GM12864 (cell line): ENCODE results near the gene IFT43.
A peak's percentile ranks its signal among the peaks of the same experiment; 100 is the strongest.

Experiments
- DNase-seq: peaks from one replicate; pipeline ENCODE4 v3.0.0-alpha.2; 2011; ENCODE audit warnings: low read depth
- H3K4me3 ChIP-seq: 2 replicates; pipeline ENCODE4 v1.5.1; 2011; ENCODE audit warnings: mild to moderate bottlenecking, low read depth, low read length, control low read depth
- TF ChIP-seq, protein P1 (sequence below): IDR thresholded peaks from 2 replicates; pipeline ENCODE4 v1.5.1; 2011; ENCODE audit warnings: low read depth, mild to moderate bottlenecking, moderate library complexity, low read length, control low read depth, inconsistent platforms; ENCODE audit errors: missing control alignments

Gene IFT43

GRCh38 chr14:75986439-75986765 lies 839 bp downstream of the IFT43 start:
- DNase-seq, result no peak
- TF ChIP-seq, protein P1, sequence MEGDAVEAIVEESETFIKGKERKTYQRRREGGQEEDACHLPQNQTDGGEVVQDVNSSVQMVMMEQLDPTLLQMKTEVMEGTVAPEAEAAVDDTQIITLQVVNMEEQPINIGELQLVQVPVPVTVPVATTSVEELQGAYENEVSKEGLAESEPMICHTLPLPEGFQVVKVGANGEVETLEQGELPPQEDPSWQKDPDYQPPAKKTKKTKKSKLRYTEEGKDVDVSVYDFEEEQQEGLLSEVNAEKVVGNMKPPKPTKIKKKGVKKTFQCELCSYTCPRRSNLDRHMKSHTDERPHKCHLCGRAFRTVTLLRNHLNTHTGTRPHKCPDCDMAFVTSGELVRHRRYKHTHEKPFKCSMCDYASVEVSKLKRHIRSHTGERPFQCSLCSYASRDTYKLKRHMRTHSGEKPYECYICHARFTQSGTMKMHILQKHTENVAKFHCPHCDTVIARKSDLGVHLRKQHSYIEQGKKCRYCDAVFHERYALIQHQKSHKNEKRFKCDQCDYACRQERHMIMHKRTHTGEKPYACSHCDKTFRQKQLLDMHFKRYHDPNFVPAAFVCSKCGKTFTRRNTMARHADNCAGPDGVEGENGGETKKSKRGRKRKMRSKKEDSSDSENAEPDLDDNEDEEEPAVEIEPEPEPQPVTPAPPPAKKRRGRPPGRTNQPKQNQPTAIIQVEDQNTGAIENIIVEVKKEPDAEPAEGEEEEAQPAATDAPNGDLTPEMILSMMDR, result no peak
- H3K4me3 ChIP-seq, result peak overlapping the region; percentile 69

DNA sequence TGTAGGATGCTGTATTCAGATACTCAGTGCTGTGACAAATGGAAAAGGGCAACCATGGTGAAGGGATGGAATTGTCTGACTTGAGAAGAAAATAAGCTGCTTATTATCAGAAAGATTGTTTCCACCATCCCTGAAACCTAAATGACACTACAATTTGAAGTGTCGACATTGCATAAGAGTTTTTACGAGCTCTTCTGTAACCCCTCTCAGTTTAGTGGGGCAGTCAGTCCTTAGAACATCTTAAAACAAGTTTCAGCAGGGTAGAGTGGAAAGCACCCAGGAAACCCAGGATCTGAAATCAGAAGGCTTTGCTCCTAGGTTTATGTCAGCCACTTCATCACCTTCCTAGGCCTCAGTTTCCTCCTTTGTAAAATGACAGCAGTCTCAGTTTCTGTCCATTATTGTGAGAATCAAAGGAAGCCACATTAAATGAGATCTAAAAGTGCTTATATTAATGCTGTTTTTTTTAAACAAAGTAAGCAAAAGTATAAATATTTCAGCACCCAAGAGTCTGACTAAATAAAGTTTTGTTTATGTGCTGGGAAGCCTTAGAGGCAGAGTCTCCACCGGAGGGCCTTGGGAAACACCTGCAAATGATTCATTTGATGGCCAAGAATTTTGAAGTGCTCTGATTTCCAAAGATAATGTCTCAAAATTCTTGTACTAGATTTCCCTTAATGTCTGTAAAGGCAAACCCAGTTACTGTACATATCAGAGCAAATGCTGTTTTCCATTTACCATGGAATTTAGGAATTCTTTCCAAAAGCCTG lies 1.8 kb downstream of the IFT43 start:
- TF ChIP-seq, protein P1, result no peak
- no peak for DNase-seq
- H3K4me3 ChIP-seq, result no peak overlapping the region

DNA sequence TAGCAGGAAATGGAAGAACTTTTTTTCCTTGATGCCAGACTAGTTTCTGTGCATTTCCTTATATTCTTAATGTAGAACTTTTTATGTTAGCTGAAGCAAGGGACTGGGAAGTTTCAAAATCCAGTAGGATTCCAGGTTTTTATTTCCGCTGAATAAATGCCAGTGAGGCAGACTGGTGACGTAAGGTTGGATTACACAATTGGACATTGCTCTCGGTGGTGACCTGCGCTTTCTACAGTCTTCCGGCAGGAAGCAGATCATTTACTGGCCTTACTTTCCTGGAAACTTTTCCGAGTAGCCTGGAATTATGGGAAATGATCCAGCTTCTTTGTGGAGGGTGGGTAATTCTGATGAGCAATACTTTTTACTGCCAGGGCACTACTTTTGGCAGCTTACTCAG lies 3.6 kb downstream of the IFT43 start:
- no peak for DNase-seq
- TF ChIP-seq, protein P1, result no peak
- H3K4me3 ChIP-seq, result no peak overlapping the region

DNA sequence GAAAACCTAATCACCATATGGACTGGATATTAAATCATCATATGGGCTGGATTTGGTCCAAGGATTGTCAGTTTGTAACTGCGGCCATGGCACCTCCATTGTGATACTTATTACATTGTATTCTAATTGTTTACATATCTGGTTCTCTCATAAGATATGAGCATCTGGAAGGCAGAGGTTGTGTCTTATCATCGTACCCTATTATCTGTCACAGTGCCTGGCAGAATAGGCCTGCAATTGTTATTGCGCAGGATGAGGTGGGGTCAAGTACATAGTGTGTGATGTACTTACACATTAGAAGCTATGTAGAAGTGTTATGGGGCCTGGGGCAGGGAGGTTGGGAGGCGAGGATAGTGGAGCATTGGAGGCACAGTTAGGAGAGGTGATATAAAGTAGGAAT lies 4.7 kb downstream of the IFT43 start:
- H3K4me3 ChIP-seq, result no peak overlapping the region
- no peak for DNase-seq

DNA sequence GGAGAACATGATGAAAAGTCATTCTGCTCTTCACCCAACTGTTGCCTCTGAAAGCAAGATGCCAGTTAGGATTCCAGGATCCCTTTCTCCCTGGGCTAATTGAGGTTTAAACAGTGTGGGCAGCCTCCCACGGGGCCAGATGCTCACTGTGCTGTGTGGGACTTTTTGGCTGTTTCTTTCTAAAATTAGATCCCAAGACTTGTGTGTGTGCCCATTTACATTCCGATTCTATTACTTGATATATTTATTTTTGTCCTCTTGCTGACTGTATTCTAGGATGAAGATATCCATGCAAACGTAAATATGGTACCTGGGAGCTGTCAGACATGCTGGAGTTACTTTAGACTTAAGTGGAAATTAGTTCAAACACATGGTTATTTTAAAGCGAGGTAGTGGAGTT lies 6.2 kb downstream of the IFT43 start:
- no peak overlapping the region for H3K4me3 ChIP-seq
- DNase-seq, result no peak
- TF ChIP-seq, protein P1, result no peak

More for the DNA sequence above, 4.7 kb downstream of the IFT43 start:
- TF ChIP-seq, protein P1, result no peak

GRCh38 chr14:75993567-75994041 lies 8.0 kb downstream of the IFT43 start:
- H3K4me3 ChIP-seq, result no peak overlapping the region
- no peak for DNase-seq
- TF ChIP-seq, protein P1, result peak; percentile 3
